GM11168 (cell line): ENCODE data around the gene TMEM182.

ENCODE experiments used
- in situ Hi-C: fragments of 300-500 bp; cut with MboI; formaldehyde crosslinking; loops from one replicate; pipeline ENCODE4 v1.12.0; 2022; ENCODE audit warnings: low sequenced_read_pairs; ENCODE audit not compliant: unreplicated experiment

Gene TMEM182

DNA sequence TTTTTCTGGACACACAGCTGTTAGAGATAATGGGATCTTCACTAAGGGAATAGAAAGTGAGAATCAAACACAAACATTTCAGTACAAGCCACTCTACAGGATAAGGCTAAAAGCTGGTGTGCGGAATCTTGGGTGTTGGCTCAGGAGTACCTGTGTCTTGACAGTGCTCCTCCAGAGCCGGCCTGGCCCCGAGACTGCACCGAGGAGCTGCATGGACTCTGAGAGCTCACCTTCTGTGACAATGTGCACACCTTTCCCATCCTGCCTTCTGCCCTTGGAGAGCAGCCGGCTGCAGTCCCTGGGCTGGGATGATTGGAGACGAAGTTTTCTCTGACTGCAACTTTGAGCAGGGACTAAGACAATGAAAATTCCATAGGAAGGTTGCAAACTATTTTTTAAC lies 89.1 kb downstream of the TMEM182 start:
- in situ Hi-C loops = no loop called here

DNA sequence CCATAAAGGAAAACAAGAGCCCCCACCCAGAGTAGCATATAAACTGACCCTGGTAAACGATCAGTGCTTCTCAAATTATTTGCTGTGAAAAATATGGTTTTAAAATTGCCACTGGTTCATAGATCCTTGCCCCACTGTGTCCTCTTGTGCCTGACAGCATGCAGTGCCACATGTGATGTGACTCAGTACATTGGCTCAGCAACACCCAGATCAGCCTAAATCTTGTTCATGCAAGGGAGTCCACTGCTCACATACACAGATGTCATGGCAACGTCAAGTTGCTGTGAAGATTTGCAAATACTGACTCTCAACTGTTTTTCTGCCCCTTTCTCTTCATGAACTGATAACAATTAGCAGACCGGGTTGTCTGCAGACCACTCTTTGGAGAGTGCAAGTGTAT lies 91.0 kb downstream of the TMEM182 start:
- in situ Hi-C loops = no loop called here
